Kidney (tissue), 14 donors: ENCODE data around the gene MCFD2. TPM values are rescaled to one million over a fixed set of nuclear protein-coding genes. Genes with fewer than 3 reads are reported as not detected.

Source experiments
- DNase-seq, 5 donors: peaks; one replicate each; pipeline ENCODE4 v3.0.0-alpha.2; 2013 to 2020
- FAIRE-seq: peaks from 2 replicates; lab custom pipeline; 2012; peaks lifted over from hg19 to GRCh38; lab: Jason Lieb, UNC
- H3K27ac ChIP-seq, 2 donors: one replicate each; pipeline ENCODE4 v1.7.0; 2013; ENCODE audit warnings: low read depth in 2 of 2, low read length in 2 of 2, inconsistent platforms in 1 of 2
- H3K27me3 ChIP-seq: one replicate; pipeline ENCODE4 v1.7.1; 2013; ENCODE audit warnings: low read length, inconsistent platforms; ENCODE audit not compliant: control insufficient read depth, insufficient read depth
- H3K36me3 ChIP-seq, 3 donors: one replicate each; pipeline versions ENCODE4 v1.7.0 to v1.7.1; 2013; ENCODE audit warnings: low read length in 3 of 3, control low read depth in 1 of 3, inconsistent platforms in 1 of 3; ENCODE audit not compliant: insufficient read depth in 3 of 3, control insufficient read depth in 2 of 3
- H3K4me1 ChIP-seq, 3 donors: one replicate each; pipeline versions ENCODE4 v1.7.0 to v1.7.1; 2013; ENCODE audit warnings: low read length in 3 of 3, inconsistent platforms in 1 of 3, low read depth in 1 of 3; ENCODE audit not compliant: control insufficient read depth in 2 of 3, insufficient read depth in 2 of 3
- H3K4me3 ChIP-seq, 3 donors: one replicate each; pipeline versions ENCODE4 v1.7.0 to v1.8.1; 2013; ENCODE audit warnings: low read length in 3 of 3, control low read depth in 1 of 3, inconsistent platforms in 1 of 3
- H3K9ac ChIP-seq, 3 donors: one replicate each; pipeline versions ENCODE4 v1.7.0 to v1.7.1; 2013; ENCODE audit warnings: low read length in 3 of 3, control low read depth in 1 of 3, inconsistent platforms in 1 of 3
- H3K9me3 ChIP-seq, 3 donors: one replicate each; pipeline versions ENCODE4 v1.7.0 to v1.7.1; 2013; ENCODE audit warnings: low read length in 3 of 3, control low read depth in 1 of 3, inconsistent platforms in 1 of 3; ENCODE audit not compliant: control insufficient read depth in 2 of 3, insufficient read depth in 1 of 3
- intact Hi-C: fragments of 100-400 bp; cut with DNase I; formaldehyde crosslinking; loops from one replicate; pipeline ENCODE4 v1.11.1; 2022
- polyA plus RNA-seq: library from polyadenylated mRNA; stranded (reverse); fragments of 350-450 nt; fragmentation: Illumina TruSeq; extraction: RNeasy Lipid Tissue Mini Kit (QIAGEN cat#74804); gene quantifications from one replicate; pipeline ENCODE4 v1.2.3, GENCODE V29; 2014; ENCODE audit warnings: low read depth, low replicate concordance; ENCODE audit not compliant: insufficient read depth
- total RNA-seq: library from RNA; stranded (reverse); fragmentation: NEBNext Ultra II Directional; extraction: Animal tissue kit (Norgen Biotek cat#: 25700); gene quantifications from one replicate; pipeline ENCODE4 v1.2.1, GENCODE V29; 2021
- TF ChIP-seq, protein P1 (sequence below): IDR thresholded peaks from 3 replicates; pipeline ENCODE4 v1.5.1; 2012; ENCODE audit warnings: mild to moderate bottlenecking, moderate library complexity, borderline replicate concordance; ENCODE audit not compliant: insufficient read depth; ENCODE audit errors: extremely low read depth
- donor health status: control.
- donor health status: control.
- donor health status: control.
- donor health status: control.
- donor health status: control.
- donor health status: DM: yes; HTN: yes; CAD: no.
- donor health status: Normal renal cell carcinoma (clear cell type).

MCFD2 gene
- total and polyA plus RNA-seq, 2 donors from 2014 or later = 42.2 to 86.6 TPM

DNA sequence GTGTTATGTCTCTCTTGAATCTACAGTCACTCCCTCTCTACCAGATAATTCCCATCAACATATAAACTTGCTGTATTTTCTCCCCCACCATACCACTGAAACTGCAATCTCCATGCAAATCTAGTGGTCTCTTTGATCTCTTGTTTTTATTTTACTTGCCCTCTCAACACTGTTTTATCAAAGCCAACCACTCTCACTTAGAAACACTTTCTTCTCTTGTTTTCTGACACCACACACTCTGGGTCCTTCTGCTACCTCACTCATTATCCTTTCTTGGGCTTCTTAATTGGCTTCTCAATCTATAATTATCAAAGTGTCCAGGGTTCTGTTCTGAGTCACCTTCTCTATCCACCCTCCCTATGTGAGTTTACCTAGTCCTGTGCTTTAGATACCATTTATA lies 2.0 kb upstream of the MCFD2 start:
- H3K27ac ChIP-seq = no peak overlapping the region
- H3K4me1 ChIP-seq = peaks cover 0 to 21% (median 15%) of the 10 kb centered on the region in 3 donors
- H3K27me3 ChIP-seq = no peaks in the 10 kb centered on the region
- H3K36me3 ChIP-seq = no peaks in the 10 kb centered on the region
- H3K4me3 ChIP-seq = no peak overlapping the region
- H3K9me3 ChIP-seq = no peaks in the 10 kb centered on the region
- no peak overlapping the region for H3K9ac ChIP-seq
- no peak for DNase-seq
- TF ChIP-seq, protein P1, sequence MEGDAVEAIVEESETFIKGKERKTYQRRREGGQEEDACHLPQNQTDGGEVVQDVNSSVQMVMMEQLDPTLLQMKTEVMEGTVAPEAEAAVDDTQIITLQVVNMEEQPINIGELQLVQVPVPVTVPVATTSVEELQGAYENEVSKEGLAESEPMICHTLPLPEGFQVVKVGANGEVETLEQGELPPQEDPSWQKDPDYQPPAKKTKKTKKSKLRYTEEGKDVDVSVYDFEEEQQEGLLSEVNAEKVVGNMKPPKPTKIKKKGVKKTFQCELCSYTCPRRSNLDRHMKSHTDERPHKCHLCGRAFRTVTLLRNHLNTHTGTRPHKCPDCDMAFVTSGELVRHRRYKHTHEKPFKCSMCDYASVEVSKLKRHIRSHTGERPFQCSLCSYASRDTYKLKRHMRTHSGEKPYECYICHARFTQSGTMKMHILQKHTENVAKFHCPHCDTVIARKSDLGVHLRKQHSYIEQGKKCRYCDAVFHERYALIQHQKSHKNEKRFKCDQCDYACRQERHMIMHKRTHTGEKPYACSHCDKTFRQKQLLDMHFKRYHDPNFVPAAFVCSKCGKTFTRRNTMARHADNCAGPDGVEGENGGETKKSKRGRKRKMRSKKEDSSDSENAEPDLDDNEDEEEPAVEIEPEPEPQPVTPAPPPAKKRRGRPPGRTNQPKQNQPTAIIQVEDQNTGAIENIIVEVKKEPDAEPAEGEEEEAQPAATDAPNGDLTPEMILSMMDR = no peak
- intact Hi-C loops = no loop called here
- no peak for FAIRE-seq

DNA sequence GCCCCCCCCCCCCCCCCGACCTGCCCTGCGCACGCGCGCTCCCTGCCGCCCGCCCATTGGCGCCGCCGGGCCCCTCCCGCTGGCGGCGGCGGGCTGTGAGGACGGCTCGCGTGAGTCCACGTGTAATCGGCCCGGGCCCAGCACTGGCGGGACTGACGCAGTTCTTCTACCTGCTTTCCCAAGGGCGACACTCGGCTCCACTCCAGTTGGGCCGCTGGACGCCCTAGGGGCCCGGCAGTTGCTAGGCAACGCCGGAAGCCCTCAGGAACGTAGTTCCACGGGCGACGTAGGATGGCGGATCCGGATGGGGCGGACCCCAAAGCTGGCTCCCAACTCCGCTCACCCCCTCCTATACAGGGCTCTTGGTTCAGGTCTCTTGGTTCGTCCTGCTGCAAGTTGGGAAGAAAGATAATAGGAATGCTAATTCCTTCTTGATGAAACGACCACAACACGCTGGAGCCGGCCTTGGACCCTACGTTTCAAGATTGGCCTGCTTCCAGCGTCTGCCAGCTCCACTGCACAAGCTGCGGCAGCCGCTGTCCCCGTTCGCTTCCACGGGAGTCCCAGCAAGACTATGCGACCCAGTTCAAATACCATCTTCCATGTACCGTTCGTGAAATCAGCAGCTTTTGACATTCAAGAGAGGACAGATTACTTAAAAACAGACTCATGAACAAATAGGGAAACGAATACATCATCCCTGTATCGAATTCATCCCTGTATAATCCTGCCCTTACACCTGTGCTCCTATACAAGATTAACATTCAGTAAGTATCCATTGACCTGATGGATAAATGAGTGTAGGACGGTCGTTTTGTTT lies 415 bp upstream of the MCFD2 start:
- intact Hi-C loops = no loop called here
- Histone ChIP-seq H3K36me3 (no peaks in the 10 kb centered on the region), H3K9ac (peak overlapping the region; percentile 52 to 97 (median 77)), H3K4me3 (peak overlapping the region; percentile 84 to 96 (median 91)), H3K27ac (peak overlapping the region; percentile 91 to 94), H3K9me3 (no peaks in the 10 kb centered on the region), H3K4me1 (peaks cover 0 to 21% (median 15%) of the 10 kb centered on the region in 3 donors), H3K27me3 (no peaks in the 10 kb centered on the region)
- DNase-seq (peak; percentile 92 to 97 (median 95)), FAIRE-seq (no peak)
- TF ChIP-seq, protein P1 = no peak

DNA sequence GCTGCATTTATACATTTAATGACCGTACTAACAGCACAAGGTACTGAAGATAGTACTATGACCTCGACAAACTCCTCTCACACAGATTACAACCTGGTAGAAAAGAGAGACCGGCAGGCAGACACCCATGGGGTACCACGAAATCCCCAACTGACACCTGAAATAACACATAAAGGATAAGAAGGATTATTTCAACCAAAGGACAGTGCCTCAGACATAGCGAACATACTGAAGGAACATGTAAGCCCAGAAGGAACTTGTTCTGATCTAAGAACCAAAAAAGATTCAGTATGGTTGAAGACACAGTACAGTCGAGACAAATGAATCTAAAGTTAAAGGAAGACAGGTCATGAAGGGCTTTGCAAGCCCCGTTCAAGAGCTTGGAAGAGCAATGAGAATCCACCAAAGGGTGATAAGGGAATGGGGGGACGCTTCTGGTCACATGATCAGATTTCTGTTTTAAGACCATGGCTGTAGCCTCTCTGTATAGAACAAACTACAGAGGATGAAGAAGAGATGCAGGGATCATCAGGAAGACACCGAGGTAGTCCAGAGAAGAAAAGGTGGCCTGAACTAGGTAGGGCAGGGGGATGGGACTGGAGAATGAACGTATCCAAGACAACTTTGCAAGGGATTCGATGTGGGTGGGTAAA lies 902 bp downstream of the MCFD2 start:
- Histone ChIP-seq H3K4me1 (peaks cover 0 to 24% (median 15%) of the 10 kb centered on the region in 3 donors), H3K27ac (peak overlapping the region in 1 of 2 donors; percentile 90), H3K27me3 (no peaks in the 10 kb centered on the region), H3K9ac (peak overlapping the region; percentile 74 to 99 (median 76)), H3K36me3 (peaks cover 0 to 5% (median 0%) of the 10 kb centered on the region in 3 donors), H3K9me3 (no peaks in the 10 kb centered on the region), H3K4me3 (peak overlapping the region; percentile 79 to 97 (median 84))
- TF ChIP-seq, protein P1 = no peak
- intact Hi-C loops = no loop called here
- DNase-seq = no peak
- FAIRE-seq = no peak
